ENCODE results near the gene CEP152. TPM values are rescaled to one million over a fixed set of nuclear protein-coding genes. Genes with fewer than 3 reads are reported as not detected.
A peak's percentile ranks its signal among the peaks of the same experiment; 100 is the strongest.
"Not testable (repeated sequence)": the region's sequence is repeated elsewhere in the genome, so short reads cannot be mapped to it uniquely, and the experiment has no call there.

Gene CEP152
- total RNA-seq, 4 donors from 2014 or later, result 2.7 to 10.1 (median 3.9) TPM

GRCh38 chr15:48796930-48797329 lies 13.9 kb downstream of the CEP152 start:
- Histone ChIP-seq H3K36me3 (peaks cover 0 to 10% (median 0%) of the 10 kb centered on the region in 4 donors), H3K4me3 (no peak overlapping the region), H3K4me1 (peaks cover 0 to 32% (median 25%) of the 10 kb centered on the region in 4 donors), H3K9me3 (no peaks in the 10 kb centered on the region), H3K27me3 (no peaks in the 10 kb centered on the region), H3K27ac (replicated peaks in 1 of 4) (peak overlapping the region; percentile 10 to 41 (median 32))
- intact Hi-C loops (cut with DNase I), result no loop called here
- no peak for TF ChIP-seq POLR2A (IDR thresholded peaks at IDR 0.05; ENCODE audit: low read depth)
- no peak for TF ChIP-seq EP300 (IDR thresholded peaks at IDR 0.05)
- no peak for TF ChIP-seq CTCF (IDR thresholded peaks at IDR 0.05)
- TF ChIP-seq POLR2AphosphoS5 (IDR thresholded peaks at IDR 0.05), result no peak
- 64% methylated on average over 3 of the region's 3 CpGs for WGBS
- no peak for DNase-seq (ENCODE audit: extremely low spot score)

DNA sequence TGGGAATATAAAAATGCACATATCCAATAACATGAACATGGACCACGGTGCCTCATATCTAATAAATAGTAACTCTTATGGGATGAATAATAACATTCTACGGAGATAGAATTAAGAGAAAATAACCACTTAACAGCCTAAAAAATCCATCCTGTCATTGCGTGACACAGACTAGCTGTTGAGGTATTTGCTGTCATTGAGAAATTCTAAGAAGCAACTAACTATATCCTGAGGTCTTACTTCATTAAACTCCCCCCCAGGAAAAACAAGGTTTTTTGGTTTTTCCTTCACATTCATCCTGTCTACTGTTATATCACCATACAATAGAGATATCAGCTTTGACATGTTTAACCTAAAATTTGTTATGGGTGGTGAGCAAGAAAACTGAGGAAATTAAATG lies 14.3 kb downstream of the CEP152 start:
- DNase-seq (ENCODE audit: extremely low spot score), result no peak
- H3K9me3 ChIP-seq, result no peaks in the 10 kb centered on the region
- no peaks in the 10 kb centered on the region for H3K27me3 ChIP-seq
- TF ChIP-seq CTCF (IDR thresholded peaks at IDR 0.05) (no peak), EP300 (IDR thresholded peaks at IDR 0.05) (no peak), POLR2AphosphoS5 (IDR thresholded peaks at IDR 0.05) (no peak), POLR2A (IDR thresholded peaks at IDR 0.05; ENCODE audit: low read depth) (no peak)
- intact Hi-C loops (cut with DNase I), result no loop called here
- peak overlapping the region; percentile 10 to 41 (median 32) for H3K27ac ChIP-seq (replicated peaks in 1 of 4)
- H3K4me3 ChIP-seq, result no peak overlapping the region
- H3K36me3 ChIP-seq, result peaks cover 0 to 10% (median 0%) of the 10 kb centered on the region in 4 donors
- 84% methylated on average over 3 of the region's 3 CpGs for WGBS
- peaks cover 0 to 32% (median 25%) of the 10 kb centered on the region in 4 donors for H3K4me1 ChIP-seq

DNA sequence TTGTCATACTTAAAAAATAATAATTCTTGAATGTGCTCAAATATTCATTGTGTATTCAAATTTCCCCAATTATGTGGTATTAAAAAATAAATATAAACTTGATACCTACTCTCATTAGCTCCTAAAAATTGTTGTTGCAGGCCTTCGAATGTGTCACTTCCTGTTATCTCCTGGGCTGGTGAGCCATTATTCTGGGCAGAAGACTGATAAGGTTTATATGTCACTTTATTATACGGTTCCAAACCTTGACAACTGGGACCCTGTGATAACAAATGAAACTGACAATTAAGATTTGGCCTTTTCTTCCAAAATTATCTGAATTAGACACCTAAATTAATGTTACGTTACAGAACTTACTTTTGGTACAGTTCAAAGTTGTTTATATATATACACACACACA lies 15.0 kb downstream of the CEP152 start:
- no peak for TF ChIP-seq CTCF (IDR thresholded peaks at IDR 0.05)
- TF ChIP-seq EP300 (IDR thresholded peaks at IDR 0.05), result no peak
- no peak for TF ChIP-seq POLR2AphosphoS5 (IDR thresholded peaks at IDR 0.05)
- TF ChIP-seq POLR2A (IDR thresholded peaks at IDR 0.05; ENCODE audit: low read depth), result no peak
- H3K27ac ChIP-seq (replicated peaks in 1 of 4), result no peak overlapping the region
- peaks cover 0 to 10% (median 0%) of the 10 kb centered on the region in 4 donors for H3K36me3 ChIP-seq
- no peaks in the 10 kb centered on the region for H3K27me3 ChIP-seq
- H3K9me3 ChIP-seq, result no peaks in the 10 kb centered on the region
- WGBS, result 90% methylated on average over 3 of the region's 3 CpGs
- intact Hi-C loops (cut with DNase I), result no loop called here
- peaks cover 0 to 32% (median 25%) of the 10 kb centered on the region in 4 donors for H3K4me1 ChIP-seq
- no peak for DNase-seq (ENCODE audit: extremely low spot score)
- no peak overlapping the region for H3K4me3 ChIP-seq

GRCh38 chr15:48794697-48795134 lies 16.2 kb downstream of the CEP152 start:
- Histone ChIP-seq H3K4me3 (peak overlapping the region in 1 of 4 donors; percentile 1), H3K36me3 (peaks cover 0 to 10% (median 0%) of the 10 kb centered on the region in 4 donors), H3K9me3 (no peaks in the 10 kb centered on the region), H3K27me3 (no peaks in the 10 kb centered on the region), H3K27ac (replicated peaks in 1 of 4) (peak overlapping the region in 3 of 4 donors; percentile 20 to 25 (median 20)), H3K4me1 (peaks cover 0 to 26% (median 22%) of the 10 kb centered on the region in 4 donors)
- TF ChIP-seq CTCF (IDR thresholded peaks at IDR 0.05), result no peak
- TF ChIP-seq EP300 (IDR thresholded peaks at IDR 0.05), result no peak
- TF ChIP-seq POLR2A (IDR thresholded peaks at IDR 0.05; ENCODE audit: low read depth), result no peak
- WGBS, result 85% methylated on average over 2 of the region's 2 CpGs
- intact Hi-C loops (cut with DNase I), result no loop called here
- DNase-seq (ENCODE audit: extremely low spot score), result no peak

DNA sequence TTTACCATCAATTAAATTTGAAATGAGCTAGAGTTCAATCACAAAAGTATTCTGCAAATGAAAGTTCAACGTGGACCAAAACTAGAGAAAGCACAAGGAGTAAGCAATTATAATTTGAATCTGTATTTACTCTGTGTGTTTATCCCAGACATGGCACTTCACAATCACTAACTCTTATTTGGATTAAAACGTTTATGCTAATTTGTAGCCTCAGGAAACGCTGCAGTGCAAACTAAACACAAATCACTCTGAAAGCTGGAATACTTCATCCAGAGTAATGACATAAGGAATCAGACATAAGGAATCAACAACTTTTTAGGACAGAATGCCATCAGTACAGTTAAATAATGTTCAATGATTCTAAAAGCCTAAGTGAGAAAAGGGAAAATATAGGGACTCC lies 18.5 kb downstream of the CEP152 start:
- H3K9me3 ChIP-seq, result no peaks in the 10 kb centered on the region
- 58% methylated on average over 3 of the region's 3 CpGs for WGBS
- peaks cover 0 to 21% (median 20%) of the 10 kb centered on the region in 4 donors for H3K4me1 ChIP-seq
- no peak overlapping the region for H3K27ac ChIP-seq (replicated peaks in 1 of 4)
- peaks cover 0 to 11% (median 5%) of the 10 kb centered on the region in 4 donors for H3K36me3 ChIP-seq
- intact Hi-C loops (cut with DNase I), result no loop called here
- TF ChIP-seq CTCF (IDR thresholded peaks at IDR 0.05) (no peak), EP300 (IDR thresholded peaks at IDR 0.05) (no peak), POLR2AphosphoS5 (IDR thresholded peaks at IDR 0.05) (no peak), POLR2A (IDR thresholded peaks at IDR 0.05; ENCODE audit: low read depth) (no peak)
- no peak for DNase-seq (ENCODE audit: extremely low spot score)
- H3K4me3 ChIP-seq, result no peak overlapping the region
- no peaks in the 10 kb centered on the region for H3K27me3 ChIP-seq

DNA sequence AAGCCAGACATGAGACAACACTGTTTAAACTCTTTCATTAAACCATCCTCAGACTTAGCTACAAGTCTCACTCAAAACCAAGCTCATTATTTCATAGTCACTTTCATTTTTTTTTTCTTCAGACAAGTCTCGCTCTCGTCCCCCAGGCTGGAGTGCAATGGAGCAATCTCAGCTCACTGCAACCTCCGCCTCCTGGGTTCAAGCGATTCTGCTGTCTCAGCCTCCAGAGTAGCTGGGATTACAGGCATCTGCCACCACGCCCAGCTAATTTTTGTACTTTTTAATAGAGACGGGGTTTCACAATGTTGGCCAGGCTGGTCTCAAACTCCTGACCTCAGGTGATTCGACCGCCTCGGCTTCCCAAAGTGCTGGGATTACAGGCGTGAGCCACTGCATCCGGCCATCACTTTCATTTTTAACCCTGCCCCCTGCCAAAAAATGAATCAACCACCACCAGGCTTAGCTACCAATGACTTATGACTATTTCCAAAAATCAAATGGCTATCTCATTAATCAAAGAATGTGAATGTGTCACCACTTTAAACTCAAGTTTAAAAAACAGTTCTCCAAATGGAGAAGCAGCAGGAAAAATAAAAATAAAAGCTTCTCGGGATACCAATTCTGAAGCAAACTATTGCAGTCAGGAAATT lies 20.3 kb downstream of the CEP152 start:
- H3K4me3 ChIP-seq, result peak overlapping the region in 1 of 4 donors; percentile 10
- peaks cover 0 to 11% (median 5%) of the 10 kb centered on the region in 4 donors for H3K36me3 ChIP-seq
- H3K27ac ChIP-seq (replicated peaks in 1 of 4); H3K27me3 ChIP-seq; H3K9me3 ChIP-seq; intact Hi-C loops (cut with DNase I); DNase-seq (ENCODE audit: extremely low spot score): not testable (repeated sequence)
- WGBS, result 89% methylated on average over 12 of the region's 12 CpGs
- H3K4me1 ChIP-seq, result peaks cover 0 to 16% (median 14%) of the 10 kb centered on the region in 4 donors

Data from esophagus muscularis mucosa (tissue), 4 donors.